Caco-2 (cell line): ENCODE measurements around the gene LRPPRC. TPM values are rescaled to one million over a fixed set of nuclear protein-coding genes. Genes with fewer than 3 reads are reported as not detected.

ENCODE experiments used
- Bru-seq: library from RNA; stranded (reverse); fragments of 400-500 nt; gene quantifications from one replicate; lab custom pipeline; 2021; lab: Mats Ljungman, UMichigan
- BruChase-seq, 2 experiments: library from RNA; stranded (reverse); fragments of 400-500 nt; gene quantifications; one replicate each; lab custom pipeline; 2021; lab: Mats Ljungman, UMichigan
- BruUV-seq: library from RNA; stranded (reverse); fragments of 400-500 nt; replicated peaks from 2 replicates; lab custom pipeline; 2021; lab: Mats Ljungman, UMichigan
- CTCF ChIA-PET: fragments of 300-600 bp; sonication (Branson Sonifier 250); formaldehyde crosslinking; loops from one replicate; lab custom pipeline; 2022; ENCODE audit warnings: antibody characterized with exemption; lab: Charles Lee
- POLR2A ChIA-PET: fragments of 300-600 bp; sonication (Branson Sonifier 250); formaldehyde crosslinking; loops from one replicate; lab custom pipeline; 2022; ENCODE audit warnings: antibody characterized with exemption; lab: Charles Lee
- DNase-seq, 2 experiments: peaks; one replicate each; pipeline versions ENCODE4 v3.0.0 to v3.0.0-alpha.2; 2020 to 2022
- H3K27me3 ChIP-seq: replicated peaks from 2 replicates; pipeline ENCODE4 v1.6.0; 2011; ENCODE audit warnings: low read length; ENCODE audit not compliant: control insufficient read depth, insufficient read depth
- H3K36me3 ChIP-seq: 2 replicates; pipeline ENCODE4 v1.5.1; 2011; ENCODE audit warnings: low read length; ENCODE audit not compliant: control insufficient read depth, insufficient read depth
- H3K4me1 ChIP-seq: fragments of 250-450 bp; sonication (Bioruptor Pico); 2 replicates; pipeline ENCODE4 v1.5.1; 2020; ENCODE audit warnings: mild to moderate bottlenecking
- H3K4me3 ChIP-seq: 2 replicates; pipeline ENCODE4 v1.5.1; 2011; ENCODE audit warnings: low read depth, mild to moderate bottlenecking, control low read depth, low read length
- H3K9me3 ChIP-seq: fragments of 250-450 bp; sonication (Bioruptor Pico); 2 replicates; pipeline ENCODE4 v1.5.1; 2020; ENCODE audit warnings: mild to moderate bottlenecking, moderate library complexity
- H3K27ac Mint-ChIP-seq: one replicate; pipeline ENCODE4 v1.8.0; 2022; ENCODE audit warnings: mixed read lengths; ENCODE audit not compliant: unreplicated experiment
- H3K27me3 Mint-ChIP-seq: one replicate; pipeline ENCODE4 v1.8.0; 2022; ENCODE audit warnings: mixed read lengths; ENCODE audit not compliant: insufficient read depth, unreplicated experiment
- H3K36me3 Mint-ChIP-seq: one replicate; pipeline ENCODE4 v1.8.0; 2022; ENCODE audit warnings: mild to moderate bottlenecking, mixed read lengths; ENCODE audit not compliant: insufficient read depth, unreplicated experiment
- H3K4me1 Mint-ChIP-seq: one replicate; pipeline ENCODE4 v1.8.0; 2022; ENCODE audit warnings: low read depth, mixed read lengths; ENCODE audit not compliant: unreplicated experiment
- H3K4me3 Mint-ChIP-seq: one replicate; pipeline ENCODE4 v1.8.0; 2022; ENCODE audit warnings: mild to moderate bottlenecking, moderate library complexity, mixed read lengths; ENCODE audit not compliant: unreplicated experiment
- H3K9me3 Mint-ChIP-seq: one replicate; pipeline ENCODE4 v1.8.0; 2022; ENCODE audit warnings: mixed read lengths; ENCODE audit not compliant: unreplicated experiment
- intact Hi-C: fragments of 100-400 bp; cut with micrococcal nuclease; formaldehyde crosslinking; loops from one replicate; pipeline ENCODE4 v1.10.0; 2022; ENCODE audit not compliant: unreplicated experiment
- long read RNA-seq: library from polyadenylated mRNA; stranded (forward); transcript quantifications from one replicate; pipeline ENCODE4 v2.0.0, GENCODE V29; 2022
- total RNA-seq: library from RNA; stranded (reverse); gene quantifications from 2 replicates; pipeline ENCODE4 v1.2.3, GENCODE V29; 2022
- TF ChIP-seq, protein P1 (sequence below), 2 experiments: fragments of 200-600 bp in 1 of 2; IDR thresholded peaks; 1 replicate in 1 of 2; 2 replicates in 1 of 2; pipeline versions ENCODE4 v1.5.1 to v1.8.0; 2011 to 2022; ENCODE audit warnings: antibody characterized with exemption in 1 of 2, control low read depth in 1 of 2, inconsistent platforms in 1 of 2, low read depth in 1 of 2, low read length in 1 of 2, mild to moderate bottlenecking in 1 of 2, moderate library complexity in 1 of 2; ENCODE audit not compliant: insufficient read depth in 1 of 2, severe bottlenecking in 1 of 2, unreplicated experiment in 1 of 2

LRPPRC gene
- total RNA-seq (242 and 244 TPM in 2 replicates), Bru-seq, nascent RNA (percentile 98 among the genes with signal in this experiment), BruChase-seq, experiment 1, labeled RNA remaining after a 2-hour chase (percentile 97 among the genes with signal in this experiment), BruChase-seq, experiment 2, labeled RNA remaining after a 6-hour chase (percentile 97 among the genes with signal in this experiment)
- long read RNA-seq, full-length matches to known transcripts: 367 of 483 reads
- long read RNA-seq, partial matches to known transcripts: 44 of 483 reads
- long read RNA-seq, other reads (novel, unspliced or antisense): 72 of 483 reads

DNA sequence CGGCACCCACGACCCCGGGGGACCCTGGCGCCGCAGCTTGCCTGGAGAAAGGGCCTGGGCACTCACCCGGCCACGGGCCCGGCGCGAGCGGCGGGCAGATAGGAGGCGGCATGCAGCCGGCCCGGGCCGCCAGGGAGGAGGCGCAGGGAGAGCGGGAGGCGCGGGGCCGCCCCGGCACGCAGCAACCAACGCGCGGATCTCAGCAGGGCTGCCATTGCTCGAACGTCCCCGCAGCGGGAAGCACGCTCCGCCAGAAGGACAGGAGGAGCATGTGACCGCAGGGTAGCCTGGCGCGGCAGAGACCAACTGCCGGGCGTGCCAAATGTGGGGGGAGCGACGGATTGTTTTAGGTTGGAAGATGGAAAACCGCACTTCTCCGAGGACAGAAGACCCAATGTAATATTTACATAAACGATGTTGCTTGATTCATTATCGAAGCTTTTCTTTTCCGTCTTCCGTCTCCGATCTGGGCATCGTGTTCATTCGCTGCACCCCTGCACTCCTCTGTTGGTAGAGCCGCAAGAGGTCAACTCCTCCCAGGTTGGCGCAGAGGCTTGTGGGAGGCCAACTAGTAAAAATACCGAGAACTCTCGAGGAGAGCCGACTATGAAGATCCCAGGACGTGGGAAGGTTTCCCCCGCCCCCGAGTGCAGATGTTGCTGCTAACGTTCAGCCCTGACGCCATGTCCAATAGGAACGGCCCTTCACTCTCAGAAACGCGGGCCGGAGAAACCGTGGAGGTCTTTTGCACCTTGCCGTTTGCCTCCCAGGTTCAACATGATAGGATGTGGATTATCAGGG lies at the start of gene LRPPRC:
LRPPRC (minus strand) TSS at position 257 of the 801 bp plus-strand sequence; CDS start at position 215, 42 bp downstream.
- no TSS peak for BruUV-seq
- ChIA-PET POLR2A (no interaction called here), CTCF (no interaction called here)
- no peaks in the 10 kb centered on the region for H3K27me3 ChIP-seq
- intact Hi-C loops: loop anchor here (5.0 kb wide), 2 partner anchors 171 to 251 kb away; partner anchors contain the start of gene PPM1B
- peaks cover 6% of the 10 kb centered on the region for H3K36me3 ChIP-seq
- H3K27ac Mint-ChIP-seq: peak within 1 kb of the TSS; percentile 100
- peak; percentile 95 to 97 for DNase-seq
- peaks cover 37% of the 10 kb centered on the region for H3K4me1 Mint-ChIP-seq
- TF ChIP-seq, protein P1, sequence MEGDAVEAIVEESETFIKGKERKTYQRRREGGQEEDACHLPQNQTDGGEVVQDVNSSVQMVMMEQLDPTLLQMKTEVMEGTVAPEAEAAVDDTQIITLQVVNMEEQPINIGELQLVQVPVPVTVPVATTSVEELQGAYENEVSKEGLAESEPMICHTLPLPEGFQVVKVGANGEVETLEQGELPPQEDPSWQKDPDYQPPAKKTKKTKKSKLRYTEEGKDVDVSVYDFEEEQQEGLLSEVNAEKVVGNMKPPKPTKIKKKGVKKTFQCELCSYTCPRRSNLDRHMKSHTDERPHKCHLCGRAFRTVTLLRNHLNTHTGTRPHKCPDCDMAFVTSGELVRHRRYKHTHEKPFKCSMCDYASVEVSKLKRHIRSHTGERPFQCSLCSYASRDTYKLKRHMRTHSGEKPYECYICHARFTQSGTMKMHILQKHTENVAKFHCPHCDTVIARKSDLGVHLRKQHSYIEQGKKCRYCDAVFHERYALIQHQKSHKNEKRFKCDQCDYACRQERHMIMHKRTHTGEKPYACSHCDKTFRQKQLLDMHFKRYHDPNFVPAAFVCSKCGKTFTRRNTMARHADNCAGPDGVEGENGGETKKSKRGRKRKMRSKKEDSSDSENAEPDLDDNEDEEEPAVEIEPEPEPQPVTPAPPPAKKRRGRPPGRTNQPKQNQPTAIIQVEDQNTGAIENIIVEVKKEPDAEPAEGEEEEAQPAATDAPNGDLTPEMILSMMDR (IDR thresholded peaks at IDR 0.05; ENCODE audit: insufficient read depth in 1 of 2, low read depth in 1 of 2, low read length in 1 of 2, severe bottlenecking in 1 of 2, unreplicated experiment in 1 of 2): no peak
- peaks cover 15% of the 10 kb centered on the region for H3K4me1 ChIP-seq
- peak within 1 kb of the TSS; percentile 98 for H3K4me3 ChIP-seq
- H3K36me3 Mint-ChIP-seq: peaks cover 54% of the 10 kb centered on the region
- H3K4me3 Mint-ChIP-seq: peak within 1 kb of the TSS; percentile 92
- H3K9me3 Mint-ChIP-seq: no peaks in the 10 kb centered on the region
- no peaks in the 10 kb centered on the region for H3K27me3 Mint-ChIP-seq
- no peaks in the 10 kb centered on the region for H3K9me3 ChIP-seq

DNA sequence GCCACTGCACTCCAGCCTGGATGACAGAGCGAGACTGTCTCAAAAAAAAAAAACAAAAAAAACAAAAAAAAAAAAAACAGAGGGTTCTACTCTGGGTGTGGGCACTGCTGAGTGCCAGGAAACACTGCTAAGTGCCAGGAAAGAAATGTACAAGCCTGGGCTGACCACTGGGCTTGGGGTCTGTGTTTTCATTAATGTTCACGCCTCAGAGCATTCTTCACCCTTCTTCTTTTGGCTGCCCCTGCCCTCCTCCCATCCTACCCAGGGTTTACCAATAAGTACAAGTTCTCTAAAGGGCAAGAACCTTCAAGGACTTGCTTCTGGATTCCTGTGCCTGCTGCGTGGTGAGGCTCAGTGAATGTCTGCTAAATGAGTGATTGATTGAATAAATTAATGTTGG lies 49.3 kb upstream of the LRPPRC start:
- Mint-ChIP-seq H3K36me3 (no peaks in the 10 kb centered on the region), H3K27me3 (no peaks in the 10 kb centered on the region), H3K4me3 (no peak overlapping the region), H3K4me1 (no peaks in the 10 kb centered on the region), H3K27ac (no peak overlapping the region), H3K9me3 (no peaks in the 10 kb centered on the region)
- TF ChIP-seq, protein P1 (IDR thresholded peaks at IDR 0.05; ENCODE audit: insufficient read depth in 1 of 2, low read depth in 1 of 2, low read length in 1 of 2, severe bottlenecking in 1 of 2, unreplicated experiment in 1 of 2): no peak
- intact Hi-C loops: loop anchor here (2.0 kb wide), 3 partner anchors 42 to 348 kb away; partner anchors contain the start of gene PPM1B
- H3K4me1 ChIP-seq: no peaks in the 10 kb centered on the region
- BruUV-seq: no TSS peak
- CTCF ChIA-PET: interaction anchor here (0.6 to 1.3 kb wide), 3 partner anchors 194 to 911 kb away, joined by 6 to 31 read pairs (median 6); no protein-coding TSS in a partner anchor
- H3K27me3 ChIP-seq: no peaks in the 10 kb centered on the region
- no peak for DNase-seq
- H3K9me3 ChIP-seq: 0 out of 2 replicates have a peak, but pooled peaks cover 3% of the 10 kb centered on the region
- POLR2A ChIA-PET: no interaction called here
- H3K36me3 ChIP-seq: no peaks in the 10 kb centered on the region
- H3K4me3 ChIP-seq: no peak overlapping the region

DNA sequence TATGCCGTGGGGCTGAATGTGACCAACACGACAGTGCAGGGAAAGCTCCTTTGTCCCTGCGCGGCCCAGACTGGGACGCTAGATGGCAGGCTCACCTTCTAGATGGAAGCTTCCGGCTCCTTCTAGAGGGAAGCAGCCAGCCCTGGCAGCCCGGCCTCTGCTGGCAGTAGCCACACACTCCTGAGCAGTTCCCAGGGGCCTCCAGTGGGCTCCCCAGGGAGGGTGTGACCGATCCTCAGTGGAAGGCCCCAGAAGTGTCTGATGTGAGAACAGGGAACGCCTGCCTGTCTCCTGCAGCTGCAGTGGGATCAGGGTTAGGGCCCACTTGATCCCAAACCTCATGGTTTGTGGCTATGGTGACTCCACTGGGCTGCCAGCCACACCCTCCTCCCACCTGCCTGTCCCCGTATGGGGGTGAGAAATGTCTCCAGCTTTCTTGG lies 48.5 kb upstream of the LRPPRC start:
- no TSS peak for BruUV-seq
- Mint-ChIP-seq H3K9me3 (no peaks in the 10 kb centered on the region), H3K36me3 (no peaks in the 10 kb centered on the region), H3K27me3 (no peaks in the 10 kb centered on the region), H3K4me3 (no peak overlapping the region), H3K4me1 (no peaks in the 10 kb centered on the region), H3K27ac (no peak overlapping the region)
- Histone ChIP-seq H3K27me3 (no peaks in the 10 kb centered on the region), H3K36me3 (no peaks in the 10 kb centered on the region), H3K4me3 (no peak overlapping the region), H3K9me3 (0 out of 2 replicates have a peak, but pooled peaks cover 3% of the 10 kb centered on the region), H3K4me1 (no peaks in the 10 kb centered on the region)
- TF ChIP-seq, protein P1 (IDR thresholded peaks at IDR 0.05; ENCODE audit: insufficient read depth in 1 of 2, low read depth in 1 of 2, low read length in 1 of 2, severe bottlenecking in 1 of 2, unreplicated experiment in 1 of 2): peak; percentile 95 to 98
- CTCF ChIA-PET: interaction anchor here (0.6 to 1.5 kb wide), 20 partner anchors 9 to 911 kb away, joined by 3 to 31 read pairs (median 6); partner anchors contain the start of genes CAMKMT and PPM1B
- POLR2A ChIA-PET: interaction anchor here (0.5 kb wide), 1 partner anchor 36 kb away, joined by 5 read pairs; no protein-coding TSS in a partner anchor
- intact Hi-C loops: loop anchor here (1.0 to 5.0 kb wide), 9 partner anchors 42 to 913 kb away; partner anchors contain the start of gene PPM1B
- peak; percentile 91 for DNase-seq
